Karpas-422 (cell line): ENCODE measurements around the gene NARS2. TPM values are rescaled to one million over a fixed set of nuclear protein-coding genes. Genes with fewer than 3 reads are reported as not detected.

Experiments
- DNase-seq: peaks from one replicate; pipeline ENCODE4 v3.0.0-alpha.2; 2015
- H2AFZ ChIP-seq: fragments of 200-600 bp; sonication (generic); 2 replicates; pipeline ENCODE4 v1.6.1; 2014; ENCODE audit warnings: antibody characterized with exemption, low read length, mixed read lengths
- H3K27ac ChIP-seq: fragments of 200-600 bp; sonication (generic); 2 replicates; pipeline ENCODE4 v1.5.1; 2014; ENCODE audit warnings: mild to moderate bottlenecking, low read length, moderate library complexity
- H3K27me3 ChIP-seq: fragments of 200-600 bp; sonication (generic); 2 replicates; pipeline ENCODE4 v1.6.1; 2014; ENCODE audit warnings: low read length, mixed read lengths
- H3K36me3 ChIP-seq: fragments of 200-600 bp; sonication (generic); 2 replicates; pipeline ENCODE4 v1.6.1; 2014; ENCODE audit warnings: low read length, mixed read lengths; ENCODE audit not compliant: insufficient read depth
- H3K4me1 ChIP-seq: fragments of 200-600 bp; sonication (generic); 2 replicates; pipeline ENCODE4 v1.6.1; 2014; ENCODE audit warnings: mild to moderate bottlenecking, low read length, mixed read lengths
- H3K4me2 ChIP-seq: fragments of 200-600 bp; sonication (generic); 2 replicates; pipeline ENCODE4 v1.6.1; 2014; ENCODE audit warnings: low read length, low read depth, mild to moderate bottlenecking; ENCODE audit not compliant: poor library complexity, severe bottlenecking
- H3K4me3 ChIP-seq: fragments of 200-600 bp; sonication (generic); 2 replicates; pipeline ENCODE4 v1.5.1; 2014; ENCODE audit warnings: mild to moderate bottlenecking, antibody characterized with exemption, low read length, mixed read lengths
- H3K79me2 ChIP-seq: fragments of 200-600 bp; sonication (generic); 2 replicates; pipeline ENCODE4 v1.6.1; 2014; ENCODE audit warnings: mild to moderate bottlenecking, low read length, mixed read lengths
- H3K9ac ChIP-seq: fragments of 200-600 bp; sonication (generic); 2 replicates; pipeline ENCODE4 v1.6.0; 2014; ENCODE audit warnings: low read length
- H3K9me2 ChIP-seq: fragments of 200-600 bp; sonication (generic), shearing (Covaris generic); replicated peaks from 2 replicates; pipeline ENCODE4 v1.6.0; 2014; ENCODE audit warnings: mild to moderate bottlenecking, low read length, moderate library complexity; ENCODE audit not compliant: insufficient read depth
- H3K9me3 ChIP-seq: fragments of 300-700, 200-600 bp; sonication (generic); 2 replicates; pipeline ENCODE4 v1.6.1; 2014; ENCODE audit warnings: low read length, mixed read lengths
- H4K20me1 ChIP-seq: fragments of 200-600 bp; sonication (generic); 2 replicates; pipeline ENCODE4 v1.6.1; 2014; ENCODE audit warnings: mild to moderate bottlenecking, antibody characterized with exemption, low read length, low read depth; ENCODE audit not compliant: insufficient read depth
- total RNA-seq: library from RNA; depleted of rRNA; stranded (reverse); fragments of >200 nt; shearing (Covaris generic); gene quantifications from 2 replicates; pipeline ENCODE4 v1.2.3, GENCODE V29; 2014; ENCODE audit warnings: low replicate concordance

Gene NARS2
- total RNA-seq, 1 experiment from 2014 or later, result 33.3 TPM

DNA sequence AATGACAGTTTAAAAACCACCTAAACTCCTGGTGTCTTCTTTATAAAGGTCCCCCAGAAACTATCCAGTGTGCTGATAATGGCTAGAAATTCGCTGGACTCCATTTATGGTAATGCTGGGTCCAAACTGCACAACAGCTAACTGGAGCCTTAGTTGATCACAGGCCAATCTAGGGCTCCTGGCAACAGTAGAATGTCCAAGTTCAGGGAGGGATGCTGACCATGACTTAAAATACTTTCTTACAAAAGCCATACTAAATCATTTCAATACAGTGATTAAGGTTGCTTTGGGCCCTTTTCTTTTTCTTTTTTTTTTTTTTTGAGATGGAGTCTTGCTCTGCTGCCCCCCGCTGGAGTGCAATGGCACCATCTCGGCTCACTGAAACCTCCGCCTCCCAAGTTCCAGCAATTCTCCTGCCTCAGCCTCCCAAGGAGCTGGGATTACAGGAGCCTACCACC lies 142.6 kb downstream of the NARS2 start:
- peaks cover 3% of the 10 kb centered on the region for H3K4me1 ChIP-seq
- H3K36me3 ChIP-seq, result no peaks in the 10 kb centered on the region
- H3K4me3 ChIP-seq, result no peak overlapping the region
- no peaks in the 10 kb centered on the region for H3K27me3 ChIP-seq
- no peak overlapping the region for H3K27ac ChIP-seq
- no peak overlapping the region for H2AFZ ChIP-seq
- no peak for DNase-seq
- no peak overlapping the region for H3K4me2 ChIP-seq
- no peaks in the 10 kb centered on the region for H4K20me1 ChIP-seq
- no peaks in the 10 kb centered on the region for H3K79me2 ChIP-seq
- no peaks in the 10 kb centered on the region for H3K9me3 ChIP-seq
- H3K9ac ChIP-seq, result no peak overlapping the region
- H3K9me2 ChIP-seq, result no peaks in the 10 kb centered on the region

DNA sequence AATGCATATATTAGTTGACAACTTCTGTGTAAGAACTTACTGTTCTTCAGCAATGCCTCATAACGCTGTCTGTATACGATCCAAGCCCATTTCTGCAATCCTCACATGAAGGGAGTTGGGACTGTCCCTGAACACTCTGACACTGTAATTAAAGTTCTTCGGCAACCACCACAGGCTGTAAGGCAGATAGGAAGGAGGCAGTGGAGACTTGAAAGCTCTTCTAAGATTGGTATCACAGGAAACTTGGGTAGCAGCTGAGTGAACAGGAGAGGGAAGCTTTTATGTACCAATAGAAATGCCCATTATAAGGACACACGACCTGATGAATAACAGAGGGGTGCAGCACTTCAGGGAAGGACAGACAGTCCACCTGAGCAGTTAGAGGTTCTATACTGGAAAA lies 145.0 kb downstream of the NARS2 start:
- H3K4me1 ChIP-seq, result peaks cover 18% of the 10 kb centered on the region
- H3K9ac ChIP-seq, result no peak overlapping the region
- no peak for DNase-seq
- no peaks in the 10 kb centered on the region for H3K9me3 ChIP-seq
- H3K9me2 ChIP-seq, result no peaks in the 10 kb centered on the region
- no peak overlapping the region for H3K27ac ChIP-seq
- no peak overlapping the region for H2AFZ ChIP-seq
- H3K27me3 ChIP-seq, result no peaks in the 10 kb centered on the region
- no peaks in the 10 kb centered on the region for H3K79me2 ChIP-seq
- no peaks in the 10 kb centered on the region for H4K20me1 ChIP-seq
- H3K4me2 ChIP-seq, result no peak overlapping the region
- H3K4me3 ChIP-seq, result no peak overlapping the region
- H3K36me3 ChIP-seq, result no peaks in the 10 kb centered on the region

DNA sequence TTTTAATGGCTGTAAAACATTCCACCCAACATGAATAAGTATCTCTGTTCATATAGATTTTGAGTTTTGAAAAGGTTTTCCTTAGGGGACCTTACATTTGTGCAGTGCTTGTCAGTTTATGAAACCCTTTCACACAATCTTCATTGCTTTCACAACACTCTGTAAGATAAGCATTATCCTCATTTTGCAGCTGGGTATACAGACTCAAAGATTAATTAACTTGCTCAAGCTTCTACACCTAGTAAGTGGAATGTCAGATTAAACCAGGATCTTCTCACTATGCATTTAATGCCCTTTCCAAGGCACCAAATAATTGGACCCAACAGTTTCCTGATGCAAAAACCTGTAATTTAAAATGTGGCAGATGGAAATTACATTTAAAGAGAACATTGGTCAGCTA lies 145.5 kb downstream of the NARS2 start:
- no peak overlapping the region for H3K27ac ChIP-seq
- H3K4me1 ChIP-seq, result peaks cover 22% of the 10 kb centered on the region
- no peak for DNase-seq
- H4K20me1 ChIP-seq, result no peaks in the 10 kb centered on the region
- H3K9me3 ChIP-seq, result no peaks in the 10 kb centered on the region
- H3K9me2 ChIP-seq, result no peaks in the 10 kb centered on the region
- no peaks in the 10 kb centered on the region for H3K36me3 ChIP-seq
- H3K9ac ChIP-seq, result no peak overlapping the region
- no peak overlapping the region for H3K4me3 ChIP-seq
- no peak overlapping the region for H2AFZ ChIP-seq
- H3K79me2 ChIP-seq, result no peaks in the 10 kb centered on the region
- H3K4me2 ChIP-seq, result no peak overlapping the region
- no peaks in the 10 kb centered on the region for H3K27me3 ChIP-seq

GRCh38 chr11:78428773-78429172 lies 145.9 kb downstream of the NARS2 start:
- no peaks in the 10 kb centered on the region for H4K20me1 ChIP-seq
- H3K4me1 ChIP-seq, result peaks cover 22% of the 10 kb centered on the region
- no peak overlapping the region for H3K27ac ChIP-seq
- H3K9ac ChIP-seq, result no peak overlapping the region
- no peaks in the 10 kb centered on the region for H3K9me2 ChIP-seq
- H3K36me3 ChIP-seq, result no peaks in the 10 kb centered on the region
- no peak for DNase-seq
- H3K9me3 ChIP-seq, result no peaks in the 10 kb centered on the region
- H2AFZ ChIP-seq, result no peak overlapping the region
- no peak overlapping the region for H3K4me2 ChIP-seq
- no peak overlapping the region for H3K4me3 ChIP-seq
- no peaks in the 10 kb centered on the region for H3K79me2 ChIP-seq
- no peaks in the 10 kb centered on the region for H3K27me3 ChIP-seq

GRCh38 chr11:78428266-78428636 lies 146.4 kb downstream of the NARS2 start:
- no peak overlapping the region for H3K4me3 ChIP-seq
- no peak overlapping the region for H2AFZ ChIP-seq
- no peak overlapping the region for H3K27ac ChIP-seq
- no peaks in the 10 kb centered on the region for H4K20me1 ChIP-seq
- DNase-seq, result no peak
- no peak overlapping the region for H3K9ac ChIP-seq
- no peaks in the 10 kb centered on the region for H3K27me3 ChIP-seq
- H3K4me2 ChIP-seq, result no peak overlapping the region
- peaks cover 22% of the 10 kb centered on the region for H3K4me1 ChIP-seq
- no peaks in the 10 kb centered on the region for H3K9me2 ChIP-seq
- no peaks in the 10 kb centered on the region for H3K9me3 ChIP-seq
- H3K36me3 ChIP-seq, result no peaks in the 10 kb centered on the region
- no peaks in the 10 kb centered on the region for H3K79me2 ChIP-seq

DNA sequence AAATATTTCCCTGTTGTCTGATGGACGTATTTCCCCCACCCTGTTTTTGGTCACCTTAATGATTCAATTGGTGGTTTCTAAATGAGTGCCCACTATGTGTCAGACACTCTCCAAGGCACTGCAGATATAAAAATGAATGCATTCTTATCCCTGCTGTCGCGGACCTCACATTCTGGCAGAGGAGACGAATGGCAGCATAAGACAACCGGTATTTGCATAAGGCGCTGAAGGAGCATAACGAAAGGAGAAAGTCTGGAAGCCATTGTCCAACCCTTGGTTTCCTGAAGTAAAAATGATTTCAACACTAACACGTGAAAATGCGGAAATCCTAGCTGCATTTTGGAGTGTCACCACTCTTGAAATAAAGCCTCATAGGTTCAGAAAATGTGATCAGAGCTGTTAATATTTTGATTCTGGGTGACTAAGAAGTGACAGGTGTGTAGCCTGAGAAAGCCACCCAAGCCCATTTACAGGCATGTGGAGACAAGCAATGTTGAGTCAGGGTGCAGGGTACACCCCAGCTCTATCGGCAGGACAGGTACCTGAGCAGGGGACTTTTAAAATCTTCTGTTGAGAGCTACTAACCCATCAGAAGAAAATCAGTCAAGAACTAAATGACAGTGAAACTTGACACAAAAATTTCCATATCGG lies 146.9 kb downstream of the NARS2 start:
- H3K4me3 ChIP-seq, result no peak overlapping the region
- H2AFZ ChIP-seq, result no peak overlapping the region
- no peak for DNase-seq
- no peaks in the 10 kb centered on the region for H4K20me1 ChIP-seq
- H3K4me2 ChIP-seq, result no peak overlapping the region
- no peaks in the 10 kb centered on the region for H3K9me3 ChIP-seq
- H3K4me1 ChIP-seq, result peaks cover 22% of the 10 kb centered on the region
- no peak overlapping the region for H3K9ac ChIP-seq
- H3K9me2 ChIP-seq, result no peaks in the 10 kb centered on the region
- no peaks in the 10 kb centered on the region for H3K27me3 ChIP-seq
- no peak overlapping the region for H3K27ac ChIP-seq
- no peaks in the 10 kb centered on the region for H3K36me3 ChIP-seq
- no peaks in the 10 kb centered on the region for H3K79me2 ChIP-seq

DNA sequence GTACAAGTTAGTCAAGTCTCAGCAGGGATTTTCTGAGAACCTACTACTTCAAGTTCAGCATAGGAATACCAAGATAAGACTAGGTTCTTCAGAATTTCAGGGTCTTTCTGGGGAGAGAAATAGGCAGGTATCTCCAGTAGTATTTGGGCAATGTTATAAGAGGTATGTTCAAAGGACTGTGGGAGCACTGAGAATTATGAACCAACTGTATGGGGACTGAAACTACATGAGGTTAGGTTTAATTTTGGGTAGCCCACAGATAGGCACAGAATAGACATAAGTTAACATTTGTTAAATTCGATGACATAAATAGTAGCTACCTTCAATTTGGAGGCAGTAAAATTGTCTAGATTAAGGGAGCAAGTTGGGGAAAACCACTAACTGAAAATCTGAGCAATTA lies 147.8 kb downstream of the NARS2 start:
- no peak for DNase-seq
- no peaks in the 10 kb centered on the region for H3K27me3 ChIP-seq
- no peak overlapping the region for H3K4me2 ChIP-seq
- no peaks in the 10 kb centered on the region for H3K36me3 ChIP-seq
- H3K9me3 ChIP-seq, result no peaks in the 10 kb centered on the region
- no peak overlapping the region for H2AFZ ChIP-seq
- no peaks in the 10 kb centered on the region for H4K20me1 ChIP-seq
- no peak overlapping the region for H3K4me3 ChIP-seq
- no peak overlapping the region for H3K9ac ChIP-seq
- no peaks in the 10 kb centered on the region for H3K79me2 ChIP-seq
- peaks cover 22% of the 10 kb centered on the region for H3K4me1 ChIP-seq
- no peak overlapping the region for H3K27ac ChIP-seq
- no peaks in the 10 kb centered on the region for H3K9me2 ChIP-seq

DNA sequence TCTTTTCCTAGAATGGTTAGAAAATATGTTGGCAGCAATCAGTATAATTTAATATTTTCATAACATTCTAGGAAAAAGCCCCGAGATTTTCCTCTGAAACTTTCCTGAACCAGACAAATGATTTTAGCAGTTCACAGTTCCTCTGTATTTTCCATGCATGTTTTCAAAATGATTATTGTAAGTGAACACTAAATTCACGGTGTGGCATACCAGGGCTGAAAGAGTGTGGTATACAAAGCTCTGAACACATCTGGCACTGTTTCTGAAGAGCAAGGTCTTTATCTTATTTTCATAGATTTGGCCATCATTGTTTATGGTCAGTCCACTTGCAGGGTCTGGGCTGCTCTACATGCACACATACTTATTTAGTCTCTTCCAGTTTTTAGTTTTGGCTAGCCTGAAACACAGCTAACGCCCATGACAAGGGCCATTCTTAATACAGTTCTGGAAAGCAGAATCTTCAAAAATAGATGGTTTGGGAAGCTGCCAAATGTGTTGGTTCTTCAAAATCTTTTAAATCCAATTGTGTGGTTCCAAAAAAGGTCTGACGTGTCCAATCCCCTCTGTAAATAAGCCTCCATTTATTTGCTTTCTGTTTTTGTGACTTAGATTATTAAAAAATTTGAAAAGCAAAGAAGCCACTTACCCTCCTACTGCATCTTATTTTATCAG lies 149.1 kb downstream of the NARS2 start:
- Histone ChIP-seq H4K20me1 (no peaks in the 10 kb centered on the region), H3K79me2 (no peaks in the 10 kb centered on the region), H3K9me3 (no peaks in the 10 kb centered on the region), H3K27ac (no peak overlapping the region), H3K9ac (no peak overlapping the region), H3K4me2 (no peak overlapping the region), H3K27me3 (no peaks in the 10 kb centered on the region), H3K4me3 (no peak overlapping the region), H3K4me1 (peaks cover 29% of the 10 kb centered on the region), H3K36me3 (no peaks in the 10 kb centered on the region), H3K9me2 (no peaks in the 10 kb centered on the region), H2AFZ (no peak overlapping the region)
- DNase-seq, result no peak
